Activated gamma-delta T cell treated with Interleukin-2 at 50 U/mL for 16 hours (primary cell): ENCODE data around the gene NDUFB11.

Experiments used
- DNase-seq: peaks from one replicate; pipeline ENCODE4 v3.0.0-alpha.2; 2020

Gene NDUFB11

GRCh38 chrX:47144626-47145394, at the start of gene NDUFB11, which contains the start of gene RBM10:
NDUFB11 (minus strand) TSS chrX:47144702; CDS start chrX:47144679, 23 bp downstream.
RBM10 (plus strand) TSS chrX:47145221; CDS start chrX:47147482, 2,261 bp downstream.
- DNase-seq: peak; percentile 89

GRCh38 chrX:47193475-47194193, 49.1 kb upstream of the NDUFB11 start, which contains the start of gene UBA1:
UBA1 (plus strand) TSS chrX:47193829; CDS start chrX:47198803, 4,974 bp downstream.
- DNase-seq: peak; percentile 98

- no peak for DNase-seq
Measured at GRCh38 chrX:47191806-47192401, 47.4 kb upstream of the NDUFB11 start.

GRCh38 chrX:47191331-47191730, 46.8 kb upstream of the NDUFB11 start:
- DNase-seq: peak; percentile 48

GRCh38 chrX:47190445-47191269, 46.2 kb upstream of the NDUFB11 start:
- DNase-seq: peak; percentile 75

GRCh38 chrX:47189906-47190305, 45.4 kb upstream of the NDUFB11 start:
- no peak for DNase-seq

GRCh38 chrX:47187106-47187677, 42.7 kb upstream of the NDUFB11 start:
- no peak for DNase-seq

GRCh38 chrX:47186096-47186740, 41.7 kb upstream of the NDUFB11 start:
- no peak for DNase-seq

GRCh38 chrX:47185241-47185640, 40.7 kb upstream of the NDUFB11 start:
- DNase-seq: no peak

- no peak for DNase-seq
Measured at GRCh38 chrX:47184486-47184885, 40.0 kb upstream of the NDUFB11 start.

GRCh38 chrX:47182106-47182700, 37.7 kb upstream of the NDUFB11 start:
- DNase-seq: no peak

- no peak for DNase-seq
Measured at GRCh38 chrX:47181301-47181700, 36.8 kb upstream of the NDUFB11 start.

- DNase-seq: no peak
Measured at GRCh38 chrX:47180346-47180745, 35.8 kb upstream of the NDUFB11 start.

- DNase-seq: no peak
Measured at GRCh38 chrX:47179928-47180255, 35.4 kb upstream of the NDUFB11 start.

- no peak for DNase-seq
Measured at GRCh38 chrX:47179221-47179927, 34.9 kb upstream of the NDUFB11 start.

- no peak for DNase-seq
Measured at GRCh38 chrX:47178337-47178736, 33.8 kb upstream of the NDUFB11 start.

GRCh38 chrX:47177079-47177478, 32.6 kb upstream of the NDUFB11 start:
- DNase-seq: no peak

- no peak for DNase-seq
Measured at GRCh38 chrX:47176101-47176740, 31.7 kb upstream of the NDUFB11 start.

- DNase-seq: no peak
Measured at GRCh38 chrX:47175588-47175980, 31.1 kb upstream of the NDUFB11 start.

GRCh38 chrX:47174846-47175587, 30.5 kb upstream of the NDUFB11 start:
- no peak for DNase-seq
